Esophagus muscularis mucosa (tissue), 3 donors: Measurements from ENCODE around the gene RUNDC1.
"Not testable (repeated sequence)": the region's sequence is repeated elsewhere in the genome, so short reads cannot be mapped to it uniquely, and the experiment has no call there.

Experiments
- CTCF ChIP-seq, 3 experiments: fragments of 200-600 bp in 2 of 3; fragments of 450-650 bp in 1 of 3; sonication (generic) in 2 of 3; IDR thresholded peaks; one replicate each; pipeline ENCODE4 v1.5.1; 2017 to 2019; ENCODE audit warnings: antibody characterized with exemption in 3 of 3, mild to moderate bottlenecking in 2 of 3, moderate library complexity in 1 of 3
- EP300 ChIP-seq: sonication (generic); formaldehyde crosslinking; IDR thresholded peaks from one replicate; pipeline ENCODE4 v1.6.1; 2017; ENCODE audit warnings: antibody characterized with exemption

- TF ChIP-seq CTCF (IDR thresholded peaks at IDR 0.05); EP300: not testable (repeated sequence)
Observed at GRCh38 chr17:42975701-42976100, 4.7 kb upstream of the RUNDC1 start.
